A204.1 (cell line): Measurements from ENCODE around the gene TMIE.
"Not testable (repeated sequence)": the region's sequence is repeated elsewhere in the genome, so short reads cannot be mapped to it uniquely, and the experiment has no call there.

ENCODE experiments used
- FAIRE-seq: peaks from 2 replicates; lab custom pipeline; 2012; peaks lifted over from hg19 to GRCh38; lab: Jason Lieb, UNC

Gene TMIE

GRCh38 chr3:46729038-46729437, 27.8 kb downstream of the TMIE start:
- FAIRE-seq = no peak

DNA sequence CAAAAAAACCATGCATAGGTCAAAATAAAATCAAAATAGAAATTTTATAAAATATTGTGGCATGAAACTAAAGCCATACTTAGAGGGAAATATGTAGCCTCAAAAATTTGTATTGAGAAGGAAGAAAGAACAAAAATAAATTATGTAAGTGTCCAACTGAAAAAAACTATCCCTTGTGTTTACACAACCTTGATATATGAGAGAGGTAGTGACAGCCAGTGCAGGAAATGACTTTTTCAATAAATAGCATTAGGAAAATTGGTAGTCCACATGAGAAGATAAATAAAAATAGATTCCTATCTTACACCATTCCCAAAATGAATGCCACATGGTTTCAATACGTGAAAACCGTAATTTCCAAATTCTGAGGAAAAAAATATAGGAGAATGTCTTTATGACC, 29.6 kb downstream of the TMIE start:
- FAIRE-seq = no peak

GRCh38 chr3:46731795-46732194, 30.6 kb downstream of the TMIE start:
- FAIRE-seq = no peak

- no peak for FAIRE-seq
These were observed 32.0 kb downstream of the TMIE start for GRCh38 chr3:46733026-46733800.

- FAIRE-seq = no peak
These were observed 33.6 kb downstream of the TMIE start for GRCh38 chr3:46734773-46735172.

DNA sequence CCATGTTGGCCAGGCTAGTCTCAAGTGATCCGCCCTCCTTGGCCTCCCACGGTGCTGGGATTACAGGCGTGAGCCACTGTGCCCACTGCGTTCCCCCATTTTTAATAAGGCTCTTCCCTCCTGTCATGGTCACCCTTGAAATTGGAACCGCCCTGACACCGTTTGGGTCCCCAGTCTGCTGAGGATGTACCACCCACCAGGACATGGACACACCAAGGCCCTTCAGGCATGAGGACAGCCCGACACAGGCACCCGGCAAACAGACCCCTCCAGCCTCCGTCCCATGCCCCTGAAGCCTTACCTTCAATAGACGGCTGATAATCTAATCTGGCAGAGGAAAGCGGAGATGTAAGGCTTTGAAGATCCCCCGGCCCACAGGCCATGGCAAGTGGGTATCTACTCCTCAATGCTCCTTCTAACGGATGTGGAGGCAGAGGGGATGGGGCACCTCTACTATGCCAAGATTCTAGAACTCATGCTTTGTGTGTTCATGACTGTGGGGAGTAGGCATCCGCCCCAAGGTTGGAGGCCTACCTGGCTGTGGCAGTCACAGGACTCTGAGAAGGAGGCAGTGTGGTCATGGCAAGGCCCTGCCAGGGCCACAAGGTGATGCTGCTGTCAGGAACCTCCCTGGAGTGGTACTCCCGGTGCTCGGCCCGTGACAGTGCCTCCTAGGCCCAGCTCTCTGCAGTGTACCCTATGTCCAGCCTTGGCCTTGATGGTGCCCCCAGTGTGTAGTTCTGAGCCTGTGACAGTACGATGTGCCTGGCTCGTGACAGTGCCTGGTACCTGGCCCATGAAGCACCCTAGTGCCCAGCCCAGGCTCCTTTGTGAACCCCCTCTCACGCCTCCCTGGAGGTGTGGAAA, 35.0 kb downstream of the TMIE start:
- FAIRE-seq = no peak

DNA sequence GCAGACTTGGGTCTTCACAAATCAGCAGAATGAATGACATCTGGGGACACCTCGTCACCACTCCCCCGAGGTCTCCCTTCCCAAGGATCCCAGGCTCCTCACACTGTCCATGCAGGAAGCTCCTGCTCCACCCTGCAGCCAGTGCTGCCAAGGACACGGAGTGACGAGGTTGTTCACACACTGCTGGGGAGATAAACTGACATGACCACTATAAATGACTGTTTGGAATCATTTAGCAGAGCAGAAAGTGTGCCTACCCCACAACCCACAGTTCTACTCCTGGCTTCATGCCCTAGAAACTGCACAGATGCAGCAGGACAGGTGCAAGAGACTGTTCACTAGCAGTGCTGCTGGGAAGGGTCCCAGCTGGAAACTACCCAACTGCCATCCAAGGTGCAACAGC, 36.1 kb downstream of the TMIE start:
- no peak for FAIRE-seq

DNA sequence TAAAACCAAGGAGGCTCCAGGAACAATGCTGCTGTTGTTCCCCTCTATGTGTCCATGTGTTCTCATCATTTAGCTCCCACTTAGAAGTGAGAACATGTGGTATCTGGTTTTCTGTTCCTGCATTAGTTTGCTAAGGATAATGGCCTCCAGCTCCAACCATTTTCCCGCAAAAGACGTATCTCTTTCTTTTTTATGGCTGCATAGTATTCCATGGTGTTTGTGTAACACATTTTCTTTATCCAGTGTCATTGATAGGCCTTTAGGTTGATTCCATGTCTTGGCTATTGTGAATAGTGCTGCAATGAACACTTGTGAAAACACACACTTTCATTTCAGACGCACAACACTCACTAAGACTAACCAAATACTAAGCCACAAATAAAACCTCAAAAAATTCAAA, 38.4 kb downstream of the TMIE start:
- not testable (repeated sequence) for FAIRE-seq

DNA sequence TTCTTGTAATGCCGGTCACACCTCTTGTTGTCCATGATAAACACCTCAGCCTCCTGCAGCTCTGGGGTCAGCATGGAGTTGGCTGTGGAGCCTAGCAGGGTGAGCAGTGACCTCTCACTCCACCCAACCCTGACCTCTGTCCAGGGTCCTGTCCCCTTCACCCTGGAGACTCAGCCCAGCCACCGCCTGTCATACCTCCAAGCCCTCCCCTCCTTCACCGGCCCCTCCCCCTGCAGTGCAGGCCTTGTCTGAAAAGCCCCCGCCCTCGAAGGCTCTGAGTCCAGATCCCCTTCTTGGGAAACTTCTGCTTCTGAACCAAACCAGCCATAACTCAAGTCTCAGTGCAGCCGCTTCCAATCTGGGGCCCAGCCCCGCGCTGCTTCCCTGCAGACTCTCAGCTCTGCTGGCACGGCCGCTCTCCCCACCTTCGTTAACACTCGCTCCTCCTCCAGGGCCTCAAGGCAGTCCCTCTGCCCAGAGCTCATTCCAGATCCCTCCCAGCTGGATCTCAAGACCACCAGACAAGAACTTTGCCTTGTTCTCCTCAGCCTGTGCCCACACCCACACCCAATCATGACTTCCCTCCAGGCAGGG, 41.9 kb downstream of the TMIE start:
- no peak for FAIRE-seq

DNA sequence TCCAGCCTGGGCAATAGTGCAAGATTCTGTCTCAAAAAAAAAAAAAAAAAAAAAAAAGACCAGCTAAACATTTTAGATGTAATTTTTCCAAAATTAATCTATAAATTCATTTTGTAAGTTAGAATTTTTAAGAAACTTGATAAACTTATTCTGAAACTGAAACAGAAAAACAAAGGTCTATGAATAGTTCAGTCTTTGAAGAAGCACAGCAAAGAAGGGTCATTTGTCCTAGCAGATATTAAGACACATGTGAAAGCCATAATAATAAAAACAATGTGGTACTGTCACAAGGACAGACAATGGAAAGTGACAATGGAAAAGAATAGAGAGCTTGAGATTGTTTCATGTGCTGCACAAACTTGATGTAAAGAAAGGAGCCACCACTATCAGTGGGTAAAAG, 45.5 kb downstream of the TMIE start:
- no peak for FAIRE-seq

- no peak for FAIRE-seq
These were observed 47.0 kb downstream of the TMIE start for GRCh38 chr3:46748170-46748569.

DNA sequence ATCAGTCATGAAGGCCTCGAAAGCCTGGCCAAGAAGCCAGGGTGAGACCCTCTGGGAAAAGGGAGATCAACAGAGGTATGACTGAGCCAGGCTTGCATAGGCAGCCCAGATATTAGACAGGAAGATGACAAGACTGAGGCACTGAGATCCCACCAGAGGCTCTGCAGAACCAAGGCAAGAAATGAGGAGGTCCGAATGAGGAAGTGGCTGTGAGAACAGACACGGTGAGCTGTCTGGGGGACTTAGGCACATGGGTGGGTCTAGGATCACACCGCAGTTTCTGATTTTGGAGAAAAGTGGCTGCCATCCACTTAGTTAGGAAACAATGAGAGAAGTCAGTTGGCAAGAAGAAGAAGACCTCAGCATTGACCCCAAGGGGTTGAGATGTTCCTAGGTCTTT, 47.9 kb downstream of the TMIE start:
- no peak for FAIRE-seq

- no peak for FAIRE-seq
These were observed 49.4 kb downstream of the TMIE start for GRCh38 chr3:46750555-46751038.

- not testable (repeated sequence) for FAIRE-seq
These were observed 51.9 kb downstream of the TMIE start for GRCh38 chr3:46753127-46753526.

- FAIRE-seq = no peak
These were observed 54.5 kb downstream of the TMIE start for GRCh38 chr3:46755646-46756045.

DNA sequence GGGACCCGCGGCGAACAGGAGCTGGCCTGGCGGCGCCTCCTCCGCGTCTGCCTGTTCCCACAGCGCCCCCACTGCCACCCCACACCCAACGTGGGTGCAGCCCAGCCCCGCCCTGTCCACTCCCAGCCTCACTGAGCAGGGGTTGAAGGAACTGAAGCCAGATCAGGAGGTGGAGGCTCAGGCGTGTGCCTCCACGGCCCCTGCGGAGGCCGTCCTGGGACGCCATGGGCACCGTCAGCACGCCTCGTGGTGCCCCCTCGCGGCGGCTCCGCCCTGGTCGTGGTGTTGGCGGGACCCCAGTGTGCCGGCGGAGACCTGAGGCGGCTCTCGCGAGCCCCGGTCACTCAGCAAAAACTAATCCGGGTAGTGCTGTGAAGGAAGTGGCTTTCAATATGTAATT, 55.5 kb downstream of the TMIE start:
- FAIRE-seq = no peak

DNA sequence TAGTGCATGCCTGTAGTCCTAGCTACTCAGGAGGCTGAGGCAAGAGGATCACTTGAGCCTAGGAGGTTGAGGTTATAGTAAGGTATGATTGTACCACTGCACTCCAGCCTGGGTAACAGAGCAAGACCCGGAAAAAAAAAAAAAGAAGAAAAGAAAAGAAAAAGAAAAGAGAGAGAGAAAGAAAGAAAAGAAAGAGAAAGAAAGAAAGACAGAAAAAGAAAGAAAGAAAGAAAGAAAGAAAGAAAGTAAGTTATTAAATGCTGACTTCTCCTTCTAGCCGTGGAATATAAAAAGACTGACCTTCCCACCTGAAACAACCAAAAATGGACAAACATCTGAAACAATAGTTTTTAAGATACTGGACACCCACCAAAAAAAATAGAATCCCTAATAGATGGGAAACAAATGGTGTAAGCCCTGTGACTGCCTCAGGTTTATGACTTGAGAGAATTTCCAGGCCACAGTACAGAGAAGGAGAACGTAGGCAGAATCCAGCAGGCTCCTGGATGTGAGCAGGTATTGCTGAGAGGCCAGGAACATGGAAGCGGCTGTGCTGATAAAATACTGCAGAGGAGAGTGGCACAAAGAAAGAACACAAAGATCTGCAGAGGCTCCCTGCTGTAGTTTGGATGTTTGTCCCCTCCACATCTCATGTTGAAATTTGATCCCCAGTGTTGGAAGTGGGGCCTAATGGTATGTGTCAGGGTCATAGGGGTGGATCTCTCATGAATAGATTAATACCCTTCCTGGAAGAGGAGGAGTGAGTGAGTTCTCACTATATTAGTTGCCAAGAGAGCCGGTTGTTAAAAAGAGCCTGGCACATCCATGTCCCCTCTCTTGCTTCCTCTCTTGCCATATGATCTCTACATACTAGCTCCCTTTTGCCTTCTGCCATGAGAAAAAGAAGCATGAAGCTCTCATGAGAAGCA, 58.3 kb downstream of the TMIE start:
- no peak for FAIRE-seq
